Left forelimb (tissue), 1 donor: Measurements from ENCODE around the gene SPR.

Experiments used
- DNase-seq: peaks from one replicate; pipeline ENCODE4 v3.0.0-alpha.2; 2018; ENCODE audit warnings: low spot score

SPR gene

GRCh38 chr2:72915320-72915906 is 28.2 kb downstream of the SPR start:
- peak; percentile 63 for DNase-seq

GRCh38 chr2:72915907-72916742 is 28.9 kb downstream of the SPR start:
- peak; percentile 64 for DNase-seq

- no peak for DNase-seq
These were observed 29.5 kb downstream of the SPR start for GRCh38 chr2:72916743-72917137.

- peak; percentile 65 for DNase-seq
These were observed 30.1 kb downstream of the SPR start, which contains the start of gene EMX1 for GRCh38 chr2:72917138-72917876. Gene EMX1, plus strand, starts transcription at chr2:72917519. Its CDS starts 334 bp downstream, at chr2:72917853.

GRCh38 chr2:72917877-72918553 is 30.8 kb downstream of the SPR start:
- DNase-seq, result peak; percentile 61

GRCh38 chr2:72919414-72920317 is 32.5 kb downstream of the SPR start:
- DNase-seq, result peak; percentile 64

GRCh38 chr2:72920318-72921087 is 33.3 kb downstream of the SPR start:
- DNase-seq, result peak; percentile 74

- peak; percentile 56 for DNase-seq
These were observed 34.1 kb downstream of the SPR start for GRCh38 chr2:72921088-72921851.

- peak; percentile 53 for DNase-seq
These were observed 34.6 kb downstream of the SPR start for GRCh38 chr2:72921853-72922252.

GRCh38 chr2:72923833-72924352 is 36.7 kb downstream of the SPR start:
- DNase-seq, result peak; percentile 52

- peak; percentile 62 for DNase-seq
These were observed 37.4 kb downstream of the SPR start for GRCh38 chr2:72924353-72925240.

GRCh38 chr2:72925328-72925943 is 38.2 kb downstream of the SPR start:
- DNase-seq, result peak; percentile 57

GRCh38 chr2:72926368-72926767 is 39.2 kb downstream of the SPR start:
- DNase-seq, result peak; percentile 6

- DNase-seq, result peak; percentile 57
These were observed 39.7 kb downstream of the SPR start for GRCh38 chr2:72926811-72927465.

GRCh38 chr2:72927619-72928550 is 40.7 kb downstream of the SPR start:
- DNase-seq, result peak; percentile 37

GRCh38 chr2:72929010-72929409 is 41.8 kb downstream of the SPR start:
- DNase-seq, result no peak
